22Rv1 (cell line): Measurements from ENCODE around the gene MAMDC2.

Experiments used
- CTCF ChIP-seq: fragments of 450-650 bp; IDR thresholded peaks from 2 replicates; pipeline ENCODE4 v1.5.1; 2017; ENCODE audit warnings: mild to moderate bottlenecking
- ZFX ChIP-seq: fragments of 450-650 bp; IDR thresholded peaks from 2 replicates; pipeline ENCODE4 v1.6.1; 2017; ENCODE audit warnings: antibody characterized with exemption, borderline replicate concordance

- TF ChIP-seq CTCF (no peak), ZFX (no peak)
Observed at GRCh38 chr9:70147196-70147595, 103.5 kb downstream of the MAMDC2 start.
